Measurements from ENCODE around the gene PKHD1. TPM values are rescaled to one million over a fixed set of nuclear protein-coding genes. Genes with fewer than 3 reads are reported as not detected.
"Not testable (repeated sequence)": the region's sequence is repeated elsewhere in the genome, so short reads cannot be mapped to it uniquely, and the experiment has no call there.

Gene PKHD1
- total RNA-seq, 1 experiment from 2014 or later: 0.09 TPM

- peaks cover 15 to 20% of the 10 kb centered on the region in 2 experiments for H3K4me1 Mint-ChIP-seq
- H4K91ac ChIP-seq (ENCODE audit: insufficient read length, low read depth, low read length): no peak overlapping the region
- H3K23me2 ChIP-seq (ENCODE audit: insufficient read length, low read depth, low read length, poor library complexity, severe bottlenecking): no peaks in the 10 kb centered on the region
- no peak overlapping the region for H2AFZ ChIP-seq (ENCODE audit: low read length)
- peaks cover 9% of the 10 kb centered on the region for H3K27me3 Mint-ChIP-seq (ENCODE audit: low read depth)
- no peak overlapping the region for H4K5ac ChIP-seq (ENCODE audit: insufficient read length, low read depth, low read length)
- no peak overlapping the region for H3K4ac ChIP-seq (ENCODE audit: low read depth, low read length)
- WGBS (ENCODE audit: extremely low coverage, insufficient read length, low lambda C conversion rate): no CpG with 5 or more reads among the region's 7 CpGs
- H3K23ac ChIP-seq (ENCODE audit: insufficient read length, low read depth, low read length): no peak overlapping the region
- H2BK120ac ChIP-seq (ENCODE audit: low read depth, low read length, poor library complexity, severe bottlenecking): no peak overlapping the region
- no peak for DNase-seq
- no peak overlapping the region for H2BK20ac ChIP-seq (ENCODE audit: low read depth, low read length, poor library complexity, severe bottlenecking)
- H2BK5ac ChIP-seq (ENCODE audit: insufficient read length, low read length): no peak overlapping the region
- H3K27ac ChIP-seq (ENCODE audit: insufficient read length, low read depth, low read length): no peak overlapping the region
- no peaks in the 10 kb centered on the region for H3K9me3 ChIP-seq (ENCODE audit: control insufficient read depth, low read depth, low read length)
- no peak overlapping the region for H3K18ac ChIP-seq (ENCODE audit: insufficient read length, low read depth, low read length)
- H3K4me3 Mint-ChIP-seq: no peak overlapping the region
- H3K9me3 Mint-ChIP-seq: peaks cover 27 to 29% of the 10 kb centered on the region in 2 experiments
- H3K27me3 ChIP-seq (ENCODE audit: insufficient read depth, low read length): no peaks in the 10 kb centered on the region
- no peak overlapping the region for H2BK15ac ChIP-seq (ENCODE audit: low read depth, low read length)
- peaks cover 7 to 31% (median 18%) of the 10 kb centered on the region in 3 experiments for H3K36me3 Mint-ChIP-seq (ENCODE audit: insufficient read depth in 1 of 3, low read depth in 3 of 3)
- H3K79me2 ChIP-seq (ENCODE audit: insufficient read depth, low read length): no peaks in the 10 kb centered on the region
- no peak overlapping the region for H2BK12ac ChIP-seq (ENCODE audit: insufficient read length, low read depth, low read length)
- TF ChIP-seq CTCF (conservative IDR thresholded peaks at IDR 0.05): no peak
- no peak overlapping the region for H3K9ac ChIP-seq (ENCODE audit: extremely low read depth, insufficient read length, low read length)
- no peak overlapping the region for H4K8ac ChIP-seq (replicated peaks; ENCODE audit: insufficient read length, low read depth, low read length)
- no peak overlapping the region for H2AK5ac ChIP-seq (ENCODE audit: insufficient read length, low read length)
- H3K14ac ChIP-seq (ENCODE audit: insufficient read depth, low read length): no peak overlapping the region
- no peaks in the 10 kb centered on the region; the same call in 1 of the 2 replicates for H3K4me1 ChIP-seq (ENCODE audit: insufficient read depth, low read length)
- H3K79me1 ChIP-seq (ENCODE audit: insufficient read depth, low read depth, low read length, poor library complexity, severe bottlenecking): no peaks in the 10 kb centered on the region
- H4K20me1 ChIP-seq (ENCODE audit: control insufficient read depth, insufficient read depth, insufficient read length): no peaks in the 10 kb centered on the region
- H3K56ac ChIP-seq (ENCODE audit: insufficient read length, low read depth, low read length): no peak overlapping the region
- H3K27ac Mint-ChIP-seq: no peak overlapping the region
- no peak overlapping the region for H3K4me2 ChIP-seq (ENCODE audit: insufficient read depth, insufficient read length, low read length)
- no peak overlapping the region for H3T11ph ChIP-seq (ENCODE audit: low read length)
These were observed 233.1 kb downstream of the PKHD1 start for GRCh38 chr6:51854347-51854746.

DNA sequence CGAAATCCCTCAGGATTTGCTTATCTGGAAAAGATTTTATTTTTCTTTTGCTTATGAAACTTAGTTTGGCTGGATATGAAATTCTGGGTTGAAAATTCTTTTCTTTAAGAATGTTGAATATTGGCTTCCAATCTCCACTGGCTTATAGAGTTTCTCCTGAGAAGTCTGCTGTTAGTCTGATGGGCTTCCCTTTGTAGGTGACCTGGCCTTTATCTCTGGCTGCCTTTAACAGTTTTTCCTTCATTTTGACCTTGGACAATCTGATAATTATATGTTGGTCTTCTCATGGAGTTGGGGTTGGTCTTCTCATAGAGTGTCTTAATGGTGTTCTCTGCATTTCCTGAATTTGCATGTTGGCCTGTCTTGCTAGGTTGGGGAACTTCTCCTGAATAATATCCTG, 234.3 kb downstream of the PKHD1 start:
- H3K56ac ChIP-seq (ENCODE audit: insufficient read length, low read depth, low read length); H4K5ac ChIP-seq (ENCODE audit: insufficient read length, low read depth, low read length); H3K4me2 ChIP-seq (ENCODE audit: insufficient read depth, insufficient read length, low read length); H3K27me3 ChIP-seq (ENCODE audit: insufficient read depth, low read length); H3K4me1 ChIP-seq (ENCODE audit: insufficient read depth, low read length); H3K14ac ChIP-seq (ENCODE audit: insufficient read depth, low read length); H2BK12ac ChIP-seq (ENCODE audit: insufficient read length, low read depth, low read length); H3K18ac ChIP-seq (ENCODE audit: insufficient read length, low read depth, low read length); H3K79me1 ChIP-seq (ENCODE audit: insufficient read depth, low read depth, low read length, poor library complexity, severe bottlenecking); H4K8ac ChIP-seq (replicated peaks; ENCODE audit: insufficient read length, low read depth, low read length); H3K23me2 ChIP-seq (ENCODE audit: insufficient read length, low read depth, low read length, poor library complexity, severe bottlenecking); H3T11ph ChIP-seq (ENCODE audit: low read length); H3K23ac ChIP-seq (ENCODE audit: insufficient read length, low read depth, low read length); H3K27ac ChIP-seq (ENCODE audit: insufficient read length, low read depth, low read length); H4K20me1 ChIP-seq (ENCODE audit: control insufficient read depth, insufficient read depth, insufficient read length); H3K79me2 ChIP-seq (ENCODE audit: insufficient read depth, low read length); H2AK5ac ChIP-seq (ENCODE audit: insufficient read length, low read length); H4K91ac ChIP-seq (ENCODE audit: insufficient read length, low read depth, low read length); H3K4ac ChIP-seq (ENCODE audit: low read depth, low read length); H3K9me3 ChIP-seq (ENCODE audit: control insufficient read depth, low read depth, low read length); H3K4me3 Mint-ChIP-seq; DNase-seq; H2BK5ac ChIP-seq (ENCODE audit: insufficient read length, low read length); H2BK20ac ChIP-seq (ENCODE audit: low read depth, low read length, poor library complexity, severe bottlenecking); H3K9ac ChIP-seq (ENCODE audit: extremely low read depth, insufficient read length, low read length); H2BK15ac ChIP-seq (ENCODE audit: low read depth, low read length); H3K27me3 Mint-ChIP-seq (ENCODE audit: low read depth); H2BK120ac ChIP-seq (ENCODE audit: low read depth, low read length, poor library complexity, severe bottlenecking); H2AFZ ChIP-seq (ENCODE audit: low read length); H3K27ac Mint-ChIP-seq: not testable (repeated sequence)
- WGBS (ENCODE audit: extremely low coverage, insufficient read length, low lambda C conversion rate): no CpG with 5 or more reads among the region's 1 CpG
- H3K9me3 Mint-ChIP-seq: peaks cover 29 to 32% of the 10 kb centered on the region in 2 experiments
- peaks cover 15 to 20% of the 10 kb centered on the region in 2 experiments for H3K4me1 Mint-ChIP-seq
- H3K36me3 Mint-ChIP-seq (ENCODE audit: insufficient read depth in 1 of 3, low read depth in 3 of 3): peaks cover 7 to 31% (median 18%) of the 10 kb centered on the region in 3 experiments
